Activated CD4-positive, CD25-positive, alpha-beta regulatory T cell treated with anti-CD3 and anti-CD28 coated beads, Interleukin-2, amount 50 U/mL, for 72 hours (primary cell): ENCODE data around the gene PARD3.

Source experiments
- DNase-seq: peaks from one replicate; pipeline ENCODE4 v3.0.0; 2021

PARD3 gene

DNA sequence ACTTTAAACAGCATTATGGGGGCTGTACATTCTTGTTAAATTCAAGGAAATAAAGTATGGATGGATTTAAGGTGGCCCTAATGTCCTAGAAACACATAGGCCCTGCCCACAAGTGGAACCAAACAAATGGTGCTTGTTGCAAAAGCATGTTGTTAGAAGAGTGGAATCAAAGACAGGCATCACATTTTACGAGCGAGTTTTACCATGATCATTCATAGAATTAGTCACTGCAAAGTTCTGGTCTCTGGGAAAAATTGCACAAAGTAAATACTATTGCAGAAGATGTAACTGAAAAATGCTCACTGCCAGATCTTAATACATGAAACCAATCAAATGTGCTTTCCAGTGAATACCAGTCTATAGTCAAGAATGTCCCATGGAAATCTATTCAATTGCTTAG lies 677.1 kb downstream of the PARD3 start:
- no peak for DNase-seq

DNA sequence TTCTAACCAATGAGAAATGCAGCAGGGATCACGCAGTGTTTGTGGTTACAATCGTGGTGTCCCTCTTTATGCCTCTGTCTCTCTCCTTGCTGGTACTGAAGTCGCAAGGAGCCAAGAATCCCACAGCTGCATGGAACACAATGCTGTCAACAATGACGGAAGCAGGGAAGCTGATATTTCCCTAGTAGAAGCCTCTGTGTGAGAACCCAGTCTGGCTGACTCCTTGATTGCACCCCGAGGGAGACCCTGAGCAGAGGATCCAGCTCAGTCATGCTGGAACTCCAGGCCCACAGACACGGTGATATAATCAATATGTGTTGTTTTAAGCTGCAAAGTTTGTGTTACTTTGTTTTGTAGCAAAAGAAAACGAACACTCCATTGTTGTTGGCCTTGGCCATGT lies 677.9 kb downstream of the PARD3 start:
- no peak for DNase-seq

DNA sequence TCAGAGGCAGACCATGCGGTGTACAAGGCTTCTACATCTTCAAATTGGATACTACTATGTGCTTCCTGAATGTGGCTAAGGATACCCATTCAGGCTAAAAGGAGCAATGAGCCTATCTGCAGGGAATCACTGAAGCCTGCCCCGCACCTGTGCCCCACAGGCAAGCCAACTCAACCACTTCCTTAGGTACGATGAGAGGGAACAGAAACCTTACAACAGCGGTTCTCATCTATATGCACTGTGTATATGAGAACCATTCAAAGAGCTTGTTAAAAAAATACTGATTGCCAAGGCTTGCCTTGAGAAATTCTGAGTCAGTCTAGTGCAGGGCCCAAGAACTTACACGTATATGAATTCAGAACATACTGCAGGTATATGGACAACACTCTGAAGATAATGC lies 679.6 kb downstream of the PARD3 start:
- DNase-seq = no peak

DNA sequence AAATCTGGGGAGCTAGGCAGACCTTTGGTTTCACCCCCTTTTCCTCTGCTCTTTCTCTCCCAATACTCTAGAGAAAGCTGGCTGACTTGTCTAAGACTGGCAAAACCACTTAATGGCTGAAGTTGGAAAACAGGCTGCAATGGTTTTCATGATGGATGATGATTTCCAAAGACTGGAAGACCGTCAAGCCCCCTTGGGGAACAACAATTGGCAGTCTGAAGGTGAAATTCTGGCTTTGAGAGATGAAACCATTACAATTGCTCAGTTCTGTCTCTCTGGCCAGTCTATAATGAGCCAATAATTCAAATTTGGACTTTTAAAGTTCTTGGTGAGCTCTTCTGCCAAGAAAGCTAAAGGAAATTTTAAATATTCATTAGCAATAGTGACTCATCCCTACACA lies 680.5 kb downstream of the PARD3 start:
- no peak for DNase-seq

DNA sequence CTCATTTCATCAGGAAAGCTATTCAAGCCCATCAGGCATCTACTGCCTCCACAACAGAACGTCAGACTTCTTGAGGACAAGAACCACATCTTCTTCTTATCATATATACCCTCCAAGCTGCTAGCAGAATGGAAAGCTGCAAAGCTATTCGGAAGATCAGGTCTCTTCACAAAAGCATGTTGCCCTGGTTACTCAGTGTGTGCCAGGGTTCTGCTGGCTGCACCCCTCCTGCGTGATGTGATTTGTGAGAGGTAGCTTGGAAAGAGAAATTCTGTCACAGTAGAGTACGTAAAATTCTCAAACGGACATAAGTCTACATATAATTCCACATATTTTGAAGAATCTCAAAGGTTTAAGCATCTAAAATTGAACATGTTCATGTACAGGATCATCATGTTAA lies 681.7 kb downstream of the PARD3 start:
- no peak for DNase-seq

DNA sequence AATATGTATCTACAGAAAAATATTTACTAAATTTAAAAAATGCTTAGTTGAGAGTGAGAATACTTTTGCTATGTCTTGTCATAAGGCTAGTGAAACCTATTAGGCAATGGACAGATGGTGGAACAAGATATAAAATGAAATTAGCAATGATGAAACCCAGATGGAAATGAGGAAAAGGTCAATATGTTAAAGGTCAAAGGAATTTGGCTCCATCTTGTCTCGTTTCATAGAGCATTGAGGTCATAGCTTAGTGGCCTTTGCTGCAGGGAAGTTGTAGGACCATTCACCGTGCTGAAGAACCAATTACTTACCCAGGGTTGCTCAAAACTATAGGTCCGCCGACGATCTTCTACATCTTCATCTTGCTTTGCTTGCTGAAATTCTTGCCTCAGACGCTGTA lies 683.9 kb downstream of the PARD3 start:
- no peak for DNase-seq

DNA sequence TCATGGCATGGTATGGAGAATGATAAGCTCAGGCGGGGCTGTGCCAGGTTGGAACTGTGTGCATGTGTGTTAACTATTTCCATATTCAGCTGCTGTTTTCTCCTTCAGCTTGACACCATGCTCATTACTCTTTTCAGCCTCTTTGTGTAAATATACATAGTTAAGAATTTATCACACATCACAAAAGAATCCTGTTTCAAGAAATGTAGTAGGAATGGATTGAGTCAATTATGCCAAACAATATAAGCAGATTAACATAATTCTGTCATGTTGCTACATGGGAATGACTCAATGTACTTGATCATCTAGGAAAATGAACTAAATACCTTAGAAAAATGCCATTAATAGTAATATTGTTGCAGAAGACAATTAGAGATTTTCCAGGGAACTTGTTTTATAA lies 687.4 kb downstream of the PARD3 start:
- no peak for DNase-seq

DNA sequence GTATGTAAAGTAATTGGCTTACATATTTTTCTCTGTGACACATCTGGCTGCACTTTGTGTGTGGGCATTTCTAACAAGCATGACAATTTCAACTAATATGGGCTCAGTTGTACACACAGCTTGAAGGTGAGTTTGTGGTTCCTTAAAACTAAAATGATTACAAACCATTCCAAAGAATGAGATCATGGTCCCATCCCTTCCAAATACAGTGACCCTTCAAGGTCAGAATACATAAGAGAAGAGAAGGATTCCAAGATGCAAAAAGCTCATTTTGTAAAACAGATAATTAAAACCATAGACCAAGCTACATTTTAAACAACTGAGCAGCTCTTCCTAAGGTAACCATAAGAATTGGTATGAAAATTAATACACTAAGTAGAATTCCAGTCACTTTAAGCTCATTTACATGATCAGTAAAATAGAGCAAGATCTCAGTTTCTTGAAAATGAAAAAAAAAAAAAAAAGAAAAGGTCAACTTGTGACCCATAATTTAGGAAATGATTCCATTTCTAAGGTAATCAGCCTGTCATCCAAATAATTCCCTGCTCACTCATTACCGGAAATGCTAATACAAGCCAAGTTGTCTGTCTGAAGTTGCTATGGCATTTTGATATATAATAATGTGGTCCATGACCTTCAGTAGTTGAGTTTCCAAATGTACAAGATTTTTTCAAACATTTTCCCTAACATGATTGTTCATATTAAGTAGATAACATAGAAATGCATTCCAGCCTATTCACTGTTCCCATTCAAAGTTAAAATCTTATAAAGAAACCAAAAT lies 688.5 kb downstream of the PARD3 start:
- no peak for DNase-seq

DNA sequence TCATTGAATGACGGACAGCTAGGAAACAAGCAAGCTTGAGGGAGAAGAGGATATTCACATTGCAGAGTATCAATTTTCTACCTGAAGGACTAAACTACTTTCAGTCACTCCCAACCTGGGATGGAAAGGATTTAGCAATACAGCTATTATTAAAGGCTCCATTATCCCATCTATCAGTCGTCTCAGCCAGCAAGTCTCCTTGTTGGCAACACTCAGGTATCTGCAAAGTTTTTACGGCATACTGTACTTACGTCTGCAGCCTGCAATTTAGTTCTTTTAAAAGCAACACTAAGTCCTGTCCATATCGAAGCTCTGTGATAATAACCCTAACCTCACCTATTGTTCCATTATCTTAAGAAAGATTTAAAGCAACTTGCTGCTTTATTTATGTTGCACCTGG lies 689.4 kb downstream of the PARD3 start:
- no peak for DNase-seq

DNA sequence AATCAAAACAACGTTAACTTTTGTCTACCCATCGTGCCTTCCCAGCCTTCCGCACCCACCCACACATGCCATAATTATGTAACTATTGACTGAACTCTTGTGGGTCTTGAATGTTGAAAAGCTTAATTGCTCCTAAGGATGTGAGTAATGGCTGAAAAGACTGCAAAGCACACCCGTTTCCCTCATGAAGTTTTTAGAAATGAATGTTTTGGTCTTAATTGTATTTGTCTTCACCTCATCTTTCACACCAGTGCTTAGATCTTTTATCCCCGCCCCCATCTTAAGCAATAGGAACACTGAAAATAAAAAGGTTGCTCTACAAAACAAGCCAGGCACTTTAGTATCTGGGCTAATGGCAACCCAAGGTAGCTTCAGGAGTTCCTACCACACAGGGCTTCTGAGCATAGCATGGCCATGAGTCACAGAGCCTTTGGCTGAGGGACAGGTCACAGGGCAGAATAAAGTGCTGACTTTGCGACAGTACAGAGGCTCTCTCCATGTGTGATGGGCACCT lies 690.5 kb downstream of the PARD3 start:
- DNase-seq = no peak

DNA sequence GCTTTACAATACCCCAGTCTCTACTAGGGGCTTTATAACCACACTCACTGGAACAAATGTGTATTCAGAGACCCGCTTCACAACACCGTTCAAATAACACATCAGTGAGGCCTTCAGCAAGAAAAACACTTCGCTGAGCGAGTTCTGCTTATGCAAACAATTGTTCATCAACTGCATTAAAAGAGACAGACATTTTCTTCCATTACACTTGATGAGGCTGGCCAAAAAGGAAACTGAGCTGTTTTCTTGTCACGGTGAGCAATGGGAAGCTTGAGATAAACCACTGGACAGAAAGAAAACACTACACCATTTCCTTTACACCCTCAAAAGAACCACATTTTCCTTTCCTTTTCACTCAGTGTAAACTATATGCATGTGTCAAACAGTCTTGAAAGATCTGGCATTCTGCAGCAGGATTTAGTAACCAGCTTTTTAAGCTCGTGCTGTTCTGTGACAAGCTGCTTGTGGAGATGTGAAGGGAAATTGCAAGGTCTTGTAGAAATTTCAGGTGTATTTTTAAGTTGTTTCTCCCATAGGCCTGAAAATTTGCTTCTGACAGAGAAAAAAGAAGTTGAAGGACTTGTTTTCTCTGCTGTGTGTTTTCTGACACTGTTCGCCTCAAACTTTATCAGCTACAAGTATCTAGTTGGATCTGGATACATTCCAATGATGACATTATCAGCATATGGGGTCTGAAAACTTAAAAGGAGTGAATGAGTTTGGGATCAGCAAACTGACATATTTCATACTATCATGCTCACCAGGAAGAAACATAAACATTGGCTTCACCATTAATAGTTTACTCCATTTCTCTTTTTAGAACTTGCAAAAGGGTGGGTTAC lies 693.1 kb downstream of the PARD3 start:
- DNase-seq = no peak

DNA sequence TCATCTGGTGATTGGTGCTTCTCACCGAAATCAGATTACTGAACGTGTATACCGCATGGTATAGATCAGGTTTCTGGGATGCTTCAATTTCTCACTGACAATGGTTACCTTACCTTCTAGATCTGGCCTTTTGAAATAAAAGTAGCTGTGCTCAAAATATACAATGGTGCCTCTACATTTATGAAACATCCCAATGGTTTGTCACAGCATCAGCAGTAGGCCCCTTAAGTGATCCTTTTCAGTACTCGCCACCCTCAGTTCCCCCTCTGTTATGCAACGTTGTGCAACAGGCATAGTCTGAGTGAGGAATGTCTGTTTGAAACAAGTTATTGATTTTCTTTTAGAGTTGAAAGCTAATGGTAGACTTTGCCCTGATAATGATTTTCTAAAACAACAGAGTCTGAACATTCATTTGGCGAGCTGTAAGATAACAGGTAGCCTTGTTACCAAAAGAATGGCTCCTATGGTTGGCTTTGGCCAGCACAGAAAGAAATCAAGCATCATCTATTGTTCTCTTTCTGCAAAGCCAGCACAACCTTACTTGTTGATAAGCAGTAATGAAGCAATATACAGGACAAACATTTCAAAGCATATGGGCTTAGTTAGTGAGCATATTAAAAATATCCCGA lies 693.9 kb downstream of the PARD3 start:
- DNase-seq = no peak

DNA sequence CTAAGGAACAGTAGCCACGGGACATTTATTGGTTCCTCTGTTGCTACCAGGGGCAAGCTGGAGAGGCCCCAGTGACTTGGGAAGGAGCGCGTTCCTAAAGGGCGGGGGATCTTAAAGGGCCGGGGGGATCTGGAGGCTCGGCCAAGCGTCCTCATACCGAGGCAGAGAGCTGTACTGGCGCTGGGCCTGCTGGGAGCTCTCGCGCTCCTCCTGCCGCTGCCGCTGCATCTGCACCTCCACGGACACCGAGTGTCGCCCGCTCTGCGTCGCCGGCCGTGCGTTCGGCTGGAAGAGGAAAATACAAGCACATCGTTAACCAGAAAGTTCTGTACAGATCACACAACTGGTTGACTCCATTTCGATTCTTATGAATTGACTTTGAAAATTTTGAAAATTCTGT lies 695.6 kb downstream of the PARD3 start:
- DNase-seq = no peak

DNA sequence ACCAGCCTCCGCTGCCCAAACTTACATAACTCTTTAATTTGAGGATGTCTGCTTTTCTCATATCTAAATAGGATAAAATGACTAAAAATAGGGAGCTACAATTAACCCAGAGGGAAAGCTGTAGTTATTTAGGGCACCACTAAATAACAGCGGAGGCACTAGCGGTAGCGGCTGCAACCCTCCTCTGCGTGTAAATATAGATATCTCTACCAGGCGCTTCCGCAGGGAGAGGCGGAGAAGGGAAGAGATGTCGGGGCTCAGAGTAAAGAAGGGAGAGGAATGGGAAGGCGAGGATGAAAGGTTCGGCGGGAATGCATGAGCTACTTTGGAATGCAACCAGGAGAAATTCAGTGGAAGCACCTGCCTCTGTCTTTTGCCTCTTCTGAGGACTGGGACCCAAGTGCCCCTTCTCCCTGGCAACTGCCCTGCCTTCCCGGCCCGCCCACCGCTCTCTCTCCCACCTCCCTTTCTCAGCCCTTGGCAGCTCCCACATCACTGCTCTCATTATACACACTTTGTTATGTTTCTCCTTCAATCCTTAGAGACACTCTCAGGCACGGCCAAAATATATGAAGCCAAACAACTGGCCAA lies 698.3 kb downstream of the PARD3 start:
- DNase-seq = no peak

DNA sequence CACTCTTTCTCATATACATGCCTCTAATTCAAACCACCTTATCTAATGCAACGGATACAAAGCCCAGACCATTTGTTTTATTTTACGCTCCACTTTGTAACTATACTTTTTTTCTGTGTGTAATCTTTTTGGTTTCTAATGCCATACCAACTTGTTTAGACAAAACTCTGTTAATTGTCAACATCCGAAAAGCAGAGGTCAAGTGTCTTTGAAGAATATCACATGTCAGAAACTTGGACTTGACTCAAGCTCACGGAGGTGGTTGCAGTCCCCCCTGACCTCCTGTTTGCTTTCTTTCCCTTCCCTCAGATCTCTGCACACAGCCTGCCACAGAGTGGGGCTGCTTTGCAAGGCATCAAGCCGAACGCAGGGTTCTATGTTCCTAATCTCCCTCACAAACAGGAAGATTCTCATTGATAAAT lies 698.9 kb downstream of the PARD3 start:
- DNase-seq = no peak

DNA sequence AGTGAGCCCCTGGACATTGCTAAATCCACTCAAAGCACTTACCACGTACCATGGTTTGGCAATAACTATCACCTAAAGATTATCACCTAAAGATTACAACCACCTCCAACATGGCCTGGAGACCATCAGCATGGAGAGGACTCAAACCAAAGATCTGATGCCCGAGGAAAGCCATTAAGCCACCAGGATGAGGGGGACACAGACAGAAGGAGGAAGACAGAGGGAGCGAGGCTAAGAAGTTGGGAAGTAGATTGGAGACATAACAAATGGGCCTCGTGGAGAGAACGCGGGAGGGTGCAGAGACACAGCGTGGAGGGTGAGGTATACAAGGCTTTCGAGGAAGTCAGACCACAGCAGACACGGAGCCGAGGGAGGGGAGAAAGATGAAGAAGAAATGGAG lies 700.2 kb downstream of the PARD3 start:
- no peak for DNase-seq

DNA sequence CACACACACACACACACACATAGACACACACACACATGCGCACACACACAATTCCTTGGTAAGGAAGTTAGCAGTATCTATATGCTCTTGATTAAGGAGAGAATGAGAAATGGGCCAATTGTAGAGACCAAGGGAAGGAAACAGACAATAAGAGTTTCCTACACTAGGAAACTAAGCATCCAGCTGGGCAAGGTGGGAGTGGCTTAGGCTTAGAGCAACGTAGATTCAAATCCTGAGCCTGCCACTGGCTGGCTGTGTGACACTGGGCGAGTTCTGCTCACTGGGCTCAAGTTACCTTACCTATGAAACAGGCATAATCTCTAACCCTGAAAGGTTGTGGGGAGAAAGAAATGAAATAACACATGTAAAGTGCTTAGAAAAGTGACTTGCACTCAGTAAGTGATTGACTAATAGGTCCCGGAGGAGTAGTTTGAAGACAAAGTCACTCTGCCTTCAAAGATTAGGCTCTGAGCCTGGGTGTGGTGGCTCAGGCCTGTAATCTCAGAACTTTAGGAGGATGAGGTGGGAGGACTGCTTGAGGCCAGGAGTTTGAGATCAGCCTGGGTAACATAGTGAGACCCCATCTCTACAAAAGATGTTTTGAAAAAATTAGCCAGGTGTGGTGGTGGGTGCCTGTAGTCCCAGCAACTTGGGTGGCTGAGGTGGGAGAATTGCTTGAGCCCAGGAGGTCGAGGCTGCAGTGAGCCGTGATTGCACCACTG lies 701.4 kb downstream of the PARD3 start:
- no peak for DNase-seq

DNA sequence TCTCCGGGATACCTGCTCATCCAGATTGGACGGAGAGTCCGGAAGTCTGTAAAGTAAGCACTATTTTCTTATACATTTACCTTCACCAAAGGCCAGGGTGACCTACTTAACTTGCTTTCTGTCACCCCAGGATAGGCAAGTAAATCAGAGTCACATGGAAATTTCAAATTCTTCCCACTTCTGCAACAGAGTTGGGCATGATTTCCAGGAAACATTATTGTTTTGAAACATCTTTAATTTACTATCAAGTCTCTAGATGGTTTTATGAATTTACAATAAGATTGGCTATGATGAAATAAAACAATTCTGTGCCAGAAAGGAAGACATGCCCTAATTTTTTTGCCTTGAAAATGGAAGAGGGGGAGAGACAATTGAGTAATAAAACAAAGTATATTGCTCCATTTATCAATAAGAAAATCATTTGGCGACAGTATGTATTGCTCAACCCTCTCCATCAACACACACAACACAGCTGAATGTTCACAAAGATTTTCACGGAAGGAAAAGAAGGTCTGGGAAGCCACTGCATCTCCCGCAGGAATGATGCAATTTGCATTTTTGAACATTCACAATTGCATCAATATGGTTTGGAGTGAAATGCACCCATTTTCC lies 702.8 kb downstream of the PARD3 start:
- no peak for DNase-seq

DNA sequence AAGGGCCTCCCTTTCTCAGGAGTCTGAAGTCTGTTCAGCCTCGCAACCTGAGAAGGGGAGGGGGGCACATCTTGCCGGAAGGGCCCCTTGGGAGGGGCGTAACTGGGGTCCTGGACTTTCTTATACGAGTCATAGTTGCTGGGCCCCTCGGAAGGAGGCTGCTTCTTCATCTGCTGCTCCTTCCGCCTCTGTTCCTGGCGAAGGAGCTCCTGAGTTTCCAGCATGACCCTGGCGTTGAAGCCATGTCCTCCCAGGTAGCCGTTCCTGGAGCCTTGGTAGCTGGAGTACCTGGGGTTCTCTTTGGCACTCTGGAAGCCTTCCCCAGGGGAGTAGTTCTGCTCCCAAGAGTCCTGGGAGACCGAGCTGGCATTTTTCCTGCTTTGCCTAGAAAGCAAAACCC lies 703.9 kb downstream of the PARD3 start:
- no peak for DNase-seq

DNA sequence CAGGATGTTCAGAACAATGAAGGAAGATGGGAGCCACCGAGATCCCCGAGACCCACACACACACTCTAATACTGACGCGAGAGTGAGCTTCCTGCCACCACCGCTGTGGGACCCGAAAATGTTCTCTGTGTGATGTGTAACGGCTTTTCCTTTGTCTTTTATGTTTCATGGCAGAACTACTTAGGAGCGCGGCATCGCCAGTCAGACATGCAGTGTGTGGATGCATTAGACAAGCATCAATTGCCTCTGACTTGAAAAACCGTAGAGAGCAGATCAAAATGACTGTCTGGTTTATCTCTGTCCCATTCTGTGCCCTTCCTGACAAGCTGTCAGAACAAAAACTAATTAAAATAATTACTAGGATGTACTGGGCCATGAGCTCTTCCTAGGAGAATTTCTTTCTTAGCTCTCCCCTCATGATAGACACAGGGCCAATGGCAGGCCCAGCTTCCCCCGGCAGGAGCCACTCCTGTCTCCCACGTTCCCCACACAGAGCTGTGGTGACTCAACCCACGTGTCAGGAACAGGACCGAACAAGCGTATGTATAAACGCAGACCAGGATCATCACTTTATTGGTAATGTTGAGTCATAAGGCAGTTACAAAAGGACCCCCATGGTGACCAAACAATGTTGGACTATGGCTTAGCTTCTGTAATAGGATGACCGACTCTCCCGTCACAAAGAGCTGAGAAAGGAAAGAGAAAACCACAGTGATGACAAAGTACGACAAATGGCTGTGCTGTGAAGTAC lies 705.0 kb downstream of the PARD3 start:
- DNase-seq = no peak

DNA sequence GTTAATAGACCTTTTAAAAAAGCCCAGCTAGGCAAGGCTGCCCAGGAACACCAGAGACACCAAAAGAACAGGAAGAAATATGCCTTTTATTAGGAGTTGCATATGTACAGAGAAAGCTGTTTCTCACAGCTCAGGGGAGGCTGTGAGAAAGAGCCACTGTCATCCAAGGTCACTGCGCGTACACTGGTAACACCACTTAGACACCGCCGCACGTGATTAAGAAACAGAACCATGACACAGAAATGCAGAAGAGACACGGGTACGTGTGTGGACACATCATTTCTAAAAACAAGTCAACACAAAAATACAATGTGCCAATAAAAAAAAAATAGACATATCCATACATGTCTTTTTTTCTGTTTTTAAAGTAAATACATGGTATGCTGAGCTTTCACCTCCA lies 705.6 kb downstream of the PARD3 start:
- DNase-seq = no peak
